Astrocyte (in vitro differentiated cells and primary cell): ENCODE results near the gene UMODL1. TPM values are rescaled to one million over a fixed set of nuclear protein-coding genes. Genes with fewer than 3 reads are reported as not detected.

Experiments used
- DNase-seq: peaks from one replicate; pipeline ENCODE4 v3.0.0-alpha.2; 2010; ENCODE audit warnings: low read depth
- FAIRE-seq: peaks from 2 replicates; lab custom pipeline; 2011; peaks lifted over from hg19 to GRCh38; lab: Jason Lieb, UNC
- H2AFZ ChIP-seq: 2 replicates; pipeline ENCODE4 v1.6.0; 2012; ENCODE audit warnings: low read depth, low read length, inconsistent platforms
- H3K27ac ChIP-seq: 2 replicates; pipeline ENCODE4 v1.5.1; 2011; ENCODE audit warnings: low read depth, low read length, inconsistent platforms
- H3K27me3 ChIP-seq: 2 replicates; pipeline ENCODE4 v1.6.0; 2011; ENCODE audit warnings: low read length, inconsistent platforms; ENCODE audit not compliant: insufficient read depth
- H3K36me3 ChIP-seq: 2 replicates; pipeline ENCODE4 v1.5.1; 2011; ENCODE audit warnings: low read length, inconsistent platforms; ENCODE audit not compliant: insufficient read depth
- H3K4me1 ChIP-seq: 2 replicates; pipeline ENCODE4 v1.5.1; 2011; ENCODE audit warnings: low read length, inconsistent platforms; ENCODE audit not compliant: insufficient read depth
- H3K4me2 ChIP-seq: 2 replicates; pipeline ENCODE4 v1.6.0; 2012; ENCODE audit warnings: low read length, inconsistent platforms
- H3K4me3 ChIP-seq: 2 replicates; pipeline ENCODE4 v1.5.1; 2011; ENCODE audit warnings: low read depth, mild to moderate bottlenecking, low read length, inconsistent platforms; ENCODE audit not compliant: insufficient read depth
- H3K79me2 ChIP-seq: 2 replicates; pipeline ENCODE4 v1.6.0; 2012; ENCODE audit warnings: mild to moderate bottlenecking, low read length, inconsistent platforms; ENCODE audit not compliant: insufficient read depth
- H3K9ac ChIP-seq: 2 replicates; pipeline ENCODE4 v1.6.0; 2012; ENCODE audit warnings: mild to moderate bottlenecking, low read length, inconsistent platforms
- H3K9me3 ChIP-seq: 2 replicates; pipeline ENCODE4 v1.5.1; 2012; ENCODE audit warnings: low read depth, mild to moderate bottlenecking, low read length, inconsistent platforms; ENCODE audit not compliant: insufficient read depth
- H4K20me1 ChIP-seq: 2 replicates; pipeline ENCODE4 v1.6.0; 2012; ENCODE audit warnings: low read length, inconsistent platforms; ENCODE audit not compliant: insufficient read depth
- H3K27ac Mint-ChIP-seq: one replicate; pipeline ENCODE4 v1.8.0; 2021; ENCODE audit warnings: mild to moderate bottlenecking, mixed read lengths; ENCODE audit not compliant: unreplicated experiment
- H3K27me3 Mint-ChIP-seq: one replicate; pipeline ENCODE4 v1.8.0; 2021; ENCODE audit warnings: low read depth, mixed read lengths; ENCODE audit not compliant: unreplicated experiment
- H3K36me3 Mint-ChIP-seq: one replicate; pipeline ENCODE4 v1.8.0; 2021; ENCODE audit warnings: low read depth, mixed read lengths; ENCODE audit not compliant: unreplicated experiment
- H3K4me1 Mint-ChIP-seq: one replicate; pipeline ENCODE4 v1.8.0; 2021; ENCODE audit warnings: low read depth, mixed read lengths; ENCODE audit not compliant: unreplicated experiment
- H3K4me3 Mint-ChIP-seq: one replicate; pipeline ENCODE4 v1.8.0; 2021; ENCODE audit warnings: mild to moderate bottlenecking, moderate library complexity, mixed read lengths; ENCODE audit not compliant: unreplicated experiment
- H3K9me3 Mint-ChIP-seq: one replicate; pipeline ENCODE4 v1.8.0; 2021; ENCODE audit warnings: mild to moderate bottlenecking, mixed read lengths; ENCODE audit not compliant: unreplicated experiment
- CTCF ChIP-seq: IDR thresholded peaks from 2 replicates; pipeline ENCODE4 v1.5.1; 2011; ENCODE audit warnings: low read depth, mild to moderate bottlenecking, inconsistent platforms, low read length, moderate library complexity; ENCODE audit not compliant: insufficient read depth
- EZH2 ChIP-seq: IDR thresholded peaks from 2 replicates; pipeline ENCODE4 v1.6.1; 2012; ENCODE audit warnings: mild to moderate bottlenecking, low read length, inconsistent platforms; ENCODE audit not compliant: insufficient read depth
- total RNA-seq: library from RNA; stranded (reverse); gene quantifications from 2 replicates; pipeline ENCODE4 v1.2.1, GENCODE V29; 2021

The UMODL1 gene
- total RNA-seq, 1 donor from 2014 or later: not detected

- peaks cover 9% of the 10 kb centered on the region for H3K4me1 Mint-ChIP-seq
- no peaks in the 10 kb centered on the region for H4K20me1 ChIP-seq
- H3K27me3 ChIP-seq: peaks cover 24% of the 10 kb centered on the region
- peaks cover 9% of the 10 kb centered on the region for H3K9me3 Mint-ChIP-seq
- no peaks in the 10 kb centered on the region for H3K79me2 ChIP-seq
- no peak for DNase-seq
- H3K4me2 ChIP-seq: no peak overlapping the region
- no peak for TF ChIP-seq CTCF
- TF ChIP-seq EZH2: no peak
- H3K4me3 Mint-ChIP-seq: no peak overlapping the region
- no peak overlapping the region for H2AFZ ChIP-seq
- H3K27ac ChIP-seq: no peak overlapping the region
- peaks cover 22% of the 10 kb centered on the region for H3K4me1 ChIP-seq
- no peak overlapping the region for H3K4me3 ChIP-seq
- no peak overlapping the region for H3K9ac ChIP-seq
- H3K27me3 Mint-ChIP-seq: peaks cover 50% of the 10 kb centered on the region
- FAIRE-seq: no peak
- H3K27ac Mint-ChIP-seq: no peak overlapping the region
- H3K36me3 ChIP-seq: no peaks in the 10 kb centered on the region
- H3K9me3 ChIP-seq: no peaks in the 10 kb centered on the region
- no peaks in the 10 kb centered on the region for H3K36me3 Mint-ChIP-seq
Measured at GRCh38 chr21:42059141-42059540, 12.0 kb upstream of the UMODL1 start.

DNA sequence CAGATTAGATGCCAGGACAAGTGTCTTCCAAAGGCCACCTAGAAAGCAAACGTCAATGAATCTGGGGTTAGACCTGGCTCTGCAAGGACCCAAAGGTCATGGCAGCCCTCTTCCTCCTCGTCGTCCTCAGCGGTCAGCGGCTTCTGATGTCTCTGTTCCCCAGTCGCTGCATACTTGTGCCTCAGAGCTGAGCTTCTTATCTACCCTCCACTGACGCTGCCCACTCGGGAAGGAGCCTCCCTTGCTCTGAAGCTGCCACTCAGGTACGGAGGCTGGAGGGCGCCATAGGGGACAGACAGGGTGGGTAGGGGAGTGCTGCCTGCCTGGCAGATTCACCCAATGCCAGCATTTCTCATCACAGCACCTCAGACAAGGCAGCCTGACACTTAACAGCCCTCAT is 11.4 kb upstream of the UMODL1 start:
- no peaks in the 10 kb centered on the region for H3K9me3 ChIP-seq
- H3K27ac ChIP-seq: no peak overlapping the region
- no peak overlapping the region for H2AFZ ChIP-seq
- H3K4me3 ChIP-seq: no peak overlapping the region
- peaks cover 25% of the 10 kb centered on the region for H3K4me1 ChIP-seq
- DNase-seq (no peak), FAIRE-seq (no peak)
- no peak overlapping the region for H3K4me2 ChIP-seq
- no peak overlapping the region for H3K9ac ChIP-seq
- peaks cover 8% of the 10 kb centered on the region for H3K9me3 Mint-ChIP-seq
- H3K27me3 ChIP-seq: peaks cover 23% of the 10 kb centered on the region
- no peaks in the 10 kb centered on the region for H3K36me3 ChIP-seq
- no peak for TF ChIP-seq EZH2
- TF ChIP-seq CTCF: no peak
- H4K20me1 ChIP-seq: no peaks in the 10 kb centered on the region
- H3K27me3 Mint-ChIP-seq: peaks cover 54% of the 10 kb centered on the region
- H3K79me2 ChIP-seq: no peaks in the 10 kb centered on the region
- H3K27ac Mint-ChIP-seq: no peak overlapping the region
- no peak overlapping the region for H3K4me3 Mint-ChIP-seq
- no peaks in the 10 kb centered on the region for H3K36me3 Mint-ChIP-seq
- H3K4me1 Mint-ChIP-seq: peaks cover 12% of the 10 kb centered on the region

GRCh38 chr21:42060166-42060565 is 11.0 kb upstream of the UMODL1 start:
- no peak overlapping the region for H3K9ac ChIP-seq
- H3K4me3 ChIP-seq: no peak overlapping the region
- H3K4me3 Mint-ChIP-seq: no peak overlapping the region
- no peaks in the 10 kb centered on the region for H3K79me2 ChIP-seq
- no peak overlapping the region for H2AFZ ChIP-seq
- H3K27ac Mint-ChIP-seq: no peak overlapping the region
- no peaks in the 10 kb centered on the region for H3K36me3 Mint-ChIP-seq
- no peaks in the 10 kb centered on the region for H4K20me1 ChIP-seq
- H3K4me1 Mint-ChIP-seq: peaks cover 12% of the 10 kb centered on the region
- no peaks in the 10 kb centered on the region for H3K9me3 ChIP-seq
- FAIRE-seq (no peak), DNase-seq (no peak)
- H3K27me3 ChIP-seq: peaks cover 26% of the 10 kb centered on the region
- peaks cover 7% of the 10 kb centered on the region for H3K9me3 Mint-ChIP-seq
- H3K27ac ChIP-seq: no peak overlapping the region
- TF ChIP-seq CTCF (no peak), EZH2 (no peak)
- H3K27me3 Mint-ChIP-seq: peaks cover 57% of the 10 kb centered on the region
- no peaks in the 10 kb centered on the region for H3K36me3 ChIP-seq
- H3K4me2 ChIP-seq: no peak overlapping the region
- peaks cover 25% of the 10 kb centered on the region for H3K4me1 ChIP-seq
